ENCODE measurements around the gene ZDHHC9.

Gene ZDHHC9

GRCh38 chrX:129761596-129761995 lies 82.1 kb downstream of the ZDHHC9 start:
- no peak for DNase-seq

DNA sequence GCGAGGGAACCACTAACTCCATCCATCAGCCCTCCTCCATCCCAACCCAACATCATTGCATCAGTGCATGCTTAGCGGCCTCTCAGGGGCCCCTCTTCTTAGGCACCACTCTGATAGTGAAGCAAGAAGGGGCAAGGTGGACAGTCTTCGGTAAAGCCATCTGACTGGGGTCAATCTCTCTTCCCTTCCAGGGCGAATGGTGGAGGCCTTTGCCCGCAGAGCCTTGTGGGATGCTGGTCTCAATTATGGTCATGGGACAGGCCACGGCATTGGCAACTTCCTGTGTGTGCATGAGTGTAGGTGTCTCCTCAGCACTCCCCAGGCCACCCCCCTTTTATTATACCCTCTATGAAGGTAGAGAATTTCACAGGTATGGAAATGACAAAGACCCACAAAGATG lies 82.7 kb downstream of the ZDHHC9 start:
- DNase-seq: no peak

GRCh38 chrX:129760155-129760554 lies 83.5 kb downstream of the ZDHHC9 start:
- no peak for DNase-seq

DNA sequence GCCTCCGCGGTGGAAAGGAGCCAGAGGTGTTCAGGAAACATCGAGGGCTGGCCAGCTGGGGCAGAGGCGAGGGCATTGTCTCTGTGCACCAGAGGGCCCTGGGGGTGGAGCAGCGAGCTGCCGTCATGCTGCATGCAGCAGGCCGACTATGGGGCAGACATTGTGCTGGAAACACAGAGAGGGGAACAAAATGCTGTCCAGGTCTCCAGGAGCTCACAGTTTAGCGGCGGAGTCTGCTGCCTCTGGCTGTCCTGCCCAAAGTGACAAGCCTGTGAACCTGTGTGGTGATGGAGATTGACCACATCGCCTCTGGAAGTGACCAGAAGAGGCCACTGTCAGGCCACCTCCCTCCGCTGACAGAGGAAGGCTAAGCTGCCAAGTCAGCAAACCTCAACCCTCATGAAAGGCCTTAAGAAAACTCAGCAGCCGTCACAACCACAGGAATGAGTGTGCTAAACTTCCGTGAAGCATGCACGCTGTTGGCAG lies 84.1 kb downstream of the ZDHHC9 start:
- DNase-seq: no peak

DNA sequence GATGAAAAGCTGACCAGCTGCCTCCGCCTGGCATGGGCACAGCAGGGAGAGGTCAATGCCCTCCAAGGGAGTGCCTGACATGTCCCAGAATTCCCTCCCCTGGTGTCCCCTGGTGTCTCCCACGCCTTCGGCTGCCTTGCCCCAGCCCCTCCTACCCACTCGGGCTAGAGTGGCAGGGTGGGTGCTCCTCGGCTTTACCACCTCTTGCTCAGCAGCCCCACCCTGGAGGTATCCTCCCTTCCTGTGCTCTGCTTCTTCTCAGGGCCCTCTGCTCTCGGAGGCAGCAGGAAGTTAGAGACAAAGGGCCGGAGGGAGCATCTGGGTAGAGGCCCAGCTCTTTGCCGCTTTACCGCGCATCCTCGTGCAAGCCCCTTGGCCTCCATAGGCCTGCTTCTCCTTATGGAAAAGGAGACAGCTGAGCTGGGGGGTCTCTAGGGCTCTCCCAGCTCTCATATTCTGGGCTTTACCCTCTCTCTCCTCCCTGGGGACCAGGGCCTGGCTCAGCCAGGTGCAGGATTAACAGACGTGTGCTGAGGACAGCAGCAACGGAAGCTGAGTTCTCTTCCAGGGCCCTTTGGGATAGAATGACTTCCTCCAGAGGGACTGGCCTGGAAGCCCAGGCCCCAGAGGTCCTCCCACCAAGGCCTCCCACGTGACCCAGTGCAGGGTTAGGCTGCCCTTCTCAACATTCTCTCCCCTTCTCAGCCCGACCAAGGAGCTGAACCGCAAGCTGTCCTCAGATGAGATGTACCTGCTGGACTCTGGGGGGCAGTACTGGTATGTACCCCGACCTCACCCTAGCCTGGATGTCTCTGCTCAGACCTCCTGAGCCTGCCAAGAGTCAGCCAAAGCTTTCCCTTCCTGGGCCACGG lies 87.7 kb downstream of the ZDHHC9 start:
- DNase-seq: no peak

GRCh38 chrX:129754056-129755024 lies 89.3 kb downstream of the ZDHHC9 start:
- no peak for DNase-seq
